GM19351 (cell line): Measurements from ENCODE around the gene MUC5AC.

Experiments used
- ATAC-seq: cut with Tn5 transposase; IDR thresholded peaks from one replicate; pipeline ENCODE4 v1.9.1; 2021; ENCODE audit warnings: mild to moderate bottlenecking, moderate library complexity; ENCODE audit not compliant: unreplicated experiment

The MUC5AC gene

DNA sequence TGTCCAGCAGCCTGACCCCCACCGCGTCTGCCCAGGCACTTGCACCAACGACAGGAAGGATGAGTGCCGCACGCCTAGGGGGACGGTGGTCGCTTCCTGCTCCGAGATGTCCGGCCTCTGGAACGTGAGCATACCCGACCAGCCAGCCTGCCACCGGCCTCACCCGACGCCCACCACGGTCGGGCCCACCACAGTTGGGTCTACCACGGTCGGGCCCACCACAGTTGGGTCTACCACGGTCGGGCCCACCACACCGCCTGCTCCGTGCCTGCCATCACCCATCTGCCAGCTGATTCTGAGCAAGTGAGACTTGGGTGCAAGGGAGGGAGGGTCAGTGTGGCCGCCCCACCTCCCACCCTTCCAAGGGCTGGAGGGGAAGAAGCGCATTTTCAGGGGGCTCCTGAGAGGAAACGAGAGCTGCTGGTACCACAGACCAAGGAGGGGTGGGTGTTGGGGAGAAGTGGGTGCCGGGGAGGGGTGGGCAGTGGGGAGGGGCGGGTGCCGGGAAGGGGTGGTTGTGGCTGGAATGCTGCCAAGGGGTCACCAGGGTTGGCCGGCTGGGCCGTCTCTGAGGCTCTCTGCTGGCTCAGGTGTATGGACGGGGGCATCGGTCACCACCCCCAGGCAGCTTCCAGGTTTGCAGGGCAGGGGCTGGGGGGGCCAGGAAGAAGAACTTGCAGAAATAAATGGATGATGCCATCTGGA is 37.4 kb downstream of the MUC5AC start:
- no peak for ATAC-seq

DNA sequence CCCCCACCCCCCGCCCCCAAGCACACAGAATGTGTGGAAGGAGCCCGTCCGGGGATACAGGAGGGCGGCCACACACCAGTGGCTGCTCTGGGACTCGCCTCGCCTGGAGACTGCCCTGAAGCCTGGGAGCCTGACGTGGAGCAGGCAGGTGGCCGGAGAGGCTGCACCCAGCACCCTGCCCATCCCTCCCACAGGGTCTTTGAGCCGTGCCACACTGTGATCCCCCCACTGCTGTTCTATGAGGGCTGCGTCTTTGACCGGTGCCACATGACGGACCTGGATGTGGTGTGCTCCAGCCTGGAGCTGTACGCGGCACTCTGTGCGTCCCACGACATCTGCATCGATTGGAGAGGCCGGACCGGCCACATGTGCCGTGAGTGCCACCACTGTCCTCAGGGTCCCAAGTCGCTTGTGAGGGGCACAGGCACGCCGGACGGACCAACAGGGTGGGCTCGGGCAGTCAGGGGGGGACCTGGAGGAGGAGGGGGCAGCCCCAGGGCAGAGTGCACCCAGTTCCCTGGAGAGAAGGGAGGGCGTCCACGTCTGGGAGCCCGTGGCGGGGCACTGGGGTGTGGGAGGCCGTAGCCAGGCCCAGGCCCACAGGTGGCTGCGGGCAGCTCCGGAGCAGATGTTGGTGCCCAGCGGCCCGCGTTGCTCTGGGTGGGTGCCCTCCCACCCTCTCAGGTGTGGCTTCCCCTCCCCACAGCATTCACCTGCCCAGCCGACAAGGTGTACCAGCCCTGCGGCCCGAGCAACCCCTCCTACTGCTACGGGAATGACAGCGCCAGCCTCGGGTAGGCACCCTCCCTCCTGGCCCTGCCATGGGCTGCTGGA is 38.1 kb downstream of the MUC5AC start:
- no peak for ATAC-seq

GRCh38 chr11:1196516-1197391 is 39.0 kb downstream of the MUC5AC start:
- no peak for ATAC-seq

DNA sequence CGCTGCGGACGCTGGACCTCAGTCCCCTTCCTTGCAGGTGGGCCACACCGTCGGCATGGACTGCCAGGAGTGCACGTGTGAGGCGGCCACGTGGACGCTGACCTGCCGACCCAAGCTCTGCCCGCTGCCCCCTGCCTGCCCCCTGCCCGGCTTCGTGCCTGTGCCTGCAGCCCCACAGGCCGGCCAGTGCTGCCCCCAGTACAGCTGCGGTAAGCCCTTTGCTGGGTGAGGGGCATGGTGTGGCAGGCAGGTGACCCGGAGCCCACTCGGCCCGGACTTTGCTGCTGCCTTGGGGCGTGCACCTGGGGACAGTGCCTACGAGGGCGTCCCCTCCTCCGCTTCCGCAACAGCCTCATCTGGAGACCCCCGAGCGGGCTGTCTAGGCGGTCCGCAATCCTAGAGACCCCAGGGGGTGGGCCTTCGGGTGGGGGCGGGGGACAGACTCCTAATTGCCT is 39.7 kb downstream of the MUC5AC start:
- ATAC-seq: no peak

GRCh38 chr11:1197886-1198560 is 40.3 kb downstream of the MUC5AC start:
- ATAC-seq: no peak

DNA sequence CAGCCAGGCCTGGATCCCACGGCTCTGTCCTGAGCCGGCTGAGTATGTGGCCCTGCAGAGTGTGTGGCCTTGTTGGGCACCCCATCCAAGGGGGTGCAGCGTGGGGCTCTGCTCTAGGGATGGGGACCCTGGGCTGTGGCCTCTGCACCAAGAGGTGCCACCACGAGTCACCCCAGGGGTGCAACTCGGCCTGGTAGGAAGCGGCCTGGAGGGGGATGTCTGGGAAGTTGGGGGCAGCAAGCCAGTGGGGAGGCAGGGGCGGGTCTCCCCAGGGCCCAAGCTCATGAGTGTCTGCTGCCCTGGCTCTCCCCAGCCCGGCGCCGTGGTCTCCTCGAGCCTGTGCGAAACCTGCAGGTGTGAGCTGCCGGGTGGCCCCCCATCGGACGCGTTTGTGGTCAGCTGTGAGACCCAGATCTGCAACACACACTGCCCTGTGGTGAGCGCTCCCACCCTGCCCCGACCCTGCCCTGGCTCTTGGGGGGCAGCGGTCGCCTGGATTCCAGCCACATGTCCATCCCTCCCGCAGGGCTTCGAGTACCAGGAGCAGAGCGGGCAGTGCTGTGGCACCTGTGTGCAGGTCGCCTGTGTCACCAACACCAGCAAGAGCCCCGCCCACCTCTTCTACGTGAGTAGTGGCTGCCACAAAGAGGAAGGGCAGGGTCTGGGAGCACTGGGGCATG is 40.9 kb downstream of the MUC5AC start:
- no peak for ATAC-seq

GRCh38 chr11:1199241-1199750 is 41.5 kb downstream of the MUC5AC start:
- ATAC-seq: no peak

GRCh38 chr11:1199751-1200610 is 42.2 kb downstream of the MUC5AC start:
- no peak for ATAC-seq

GRCh38 chr11:1200611-1201191 is 42.9 kb downstream of the MUC5AC start:
- no peak for ATAC-seq

- no peak for ATAC-seq
Observed at GRCh38 chr11:1201395-1202153, 43.8 kb downstream of the MUC5AC start.

GRCh38 chr11:1202154-1202775 is 44.5 kb downstream of the MUC5AC start:
- ATAC-seq: no peak

GRCh38 chr11:1202776-1203504 is 45.2 kb downstream of the MUC5AC start:
- no peak for ATAC-seq

GRCh38 chr11:1203505-1204271 is 45.9 kb downstream of the MUC5AC start:
- ATAC-seq: no peak

DNA sequence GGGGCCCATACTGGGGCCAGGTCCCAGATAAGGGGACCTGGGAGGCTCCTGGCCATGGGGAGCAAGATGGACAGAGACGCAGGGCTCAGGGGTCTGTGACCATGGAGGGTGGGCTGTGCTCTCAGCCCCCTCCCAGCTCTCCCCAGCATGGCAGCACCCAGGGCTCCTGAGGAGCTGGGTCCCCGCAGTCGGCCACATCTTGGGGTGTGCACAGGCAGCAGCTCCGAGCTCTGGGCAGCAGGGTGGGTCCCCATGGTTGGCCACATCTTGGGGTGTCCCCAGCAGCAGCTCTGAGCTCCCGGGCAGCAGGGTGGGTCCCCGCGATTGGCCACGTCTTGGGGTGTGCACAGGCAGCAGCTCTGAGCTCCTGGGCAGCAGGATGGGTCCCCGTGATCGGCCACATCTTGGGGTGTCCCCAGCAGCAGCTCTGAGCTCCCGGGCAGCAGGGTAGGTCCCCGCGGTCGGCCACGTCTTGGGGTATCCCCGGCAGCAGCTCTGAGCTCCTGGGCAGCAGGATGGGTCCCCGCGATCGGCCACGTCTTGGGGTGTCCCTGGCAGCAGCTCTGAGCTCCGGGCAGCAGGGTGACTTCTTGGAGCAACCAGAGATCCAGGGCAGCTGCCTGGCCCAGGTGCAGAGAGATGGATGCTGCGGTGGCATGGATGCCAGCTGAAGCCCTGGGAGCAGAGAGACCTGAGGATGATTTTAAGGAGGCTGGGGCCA is 46.8 kb downstream of the MUC5AC start:
- ATAC-seq: no peak
